ENCODE results near the gene LTC4S.

DNA sequence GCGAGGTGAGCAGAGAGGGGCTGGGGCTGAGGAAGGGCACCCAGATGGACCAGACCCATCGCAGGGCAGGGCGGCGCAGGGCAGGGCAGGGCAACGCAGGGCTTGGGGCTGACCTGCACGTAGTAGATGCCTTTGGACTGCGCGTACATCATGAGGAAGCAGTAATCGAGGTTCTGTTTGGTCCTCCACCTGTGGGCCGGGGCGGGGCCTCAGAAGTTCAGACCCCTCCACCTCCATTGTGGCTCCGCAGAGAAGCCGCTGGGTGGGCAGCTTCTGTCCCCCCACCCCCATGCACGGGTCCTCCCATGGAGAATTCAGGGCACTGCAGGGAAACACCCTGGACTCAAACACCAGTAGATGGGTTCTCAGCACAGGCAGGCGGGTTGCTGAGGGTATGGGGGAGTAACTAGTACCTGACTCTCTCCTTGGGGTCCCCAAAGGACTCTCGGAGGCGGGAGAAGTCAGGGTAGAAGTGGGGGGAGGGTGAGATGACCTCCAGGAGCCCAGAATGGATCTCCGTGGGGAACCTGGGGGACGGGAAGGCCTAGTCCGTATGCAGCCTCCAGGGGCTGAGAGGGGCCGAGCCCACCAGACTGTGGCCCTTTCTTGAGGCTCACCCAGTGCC is 6.4 kb downstream of the LTC4S start:
- TF ChIP-seq REST (IDR thresholded peaks at IDR 0.05) (no peak), CTCF (IDR thresholded peaks at IDR 0.05; ENCODE audit: low read depth, low read length, missing input control) (no peak), SP1 (IDR thresholded peaks at IDR 0.05) (no peak), JUND (IDR thresholded peaks at IDR 0.05) (no peak), TAF1 (conservative IDR thresholded peaks at IDR 0.05) (no peak), ZBTB33 (IDR thresholded peaks at IDR 0.05) (no peak), YY1 (IDR thresholded peaks at IDR 0.05) (no peak), RAD21 (IDR thresholded peaks at IDR 0.05) (no peak), RXRA (IDR thresholded peaks at IDR 0.05) (no peak), GABPA (IDR thresholded peaks at IDR 0.05 in 1 of 2, conservative IDR thresholded peaks at IDR 0.05 in 1 of 2) (no peak)
- TF ChIP-seq, protein P1, sequence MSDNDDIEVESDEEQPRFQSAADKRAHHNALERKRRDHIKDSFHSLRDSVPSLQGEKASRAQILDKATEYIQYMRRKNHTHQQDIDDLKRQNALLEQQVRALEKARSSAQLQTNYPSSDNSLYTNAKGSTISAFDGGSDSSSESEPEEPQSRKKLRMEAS (IDR thresholded peaks at IDR 0.05), result no peak
